Hepatocyte (in vitro differentiated cells): ENCODE results near the gene RALGAPB. TPM values are rescaled to one million over a fixed set of nuclear protein-coding genes. Genes with fewer than 3 reads are reported as not detected.
"Not testable (repeated sequence)": the region's sequence is repeated elsewhere in the genome, so short reads cannot be mapped to it uniquely, and the experiment has no call there.

Experiments used
- DNase-seq: peaks from one replicate; pipeline ENCODE4 v3.0.0-alpha.2; 2016; ENCODE audit warnings: low spot score
- H2AFZ ChIP-seq: fragments of 200-600 bp; sonication (generic); 2 replicates; pipeline ENCODE4 v1.6.0; 2016; ENCODE audit warnings: antibody characterized with exemption, mild to moderate bottlenecking
- H3K27ac ChIP-seq: fragments of 200-600 bp; sonication (generic); 2 replicates; pipeline ENCODE4 v1.5.1; 2016; ENCODE audit warnings: mild to moderate bottlenecking
- H3K27me3 ChIP-seq: fragments of 200-600 bp; sonication (generic); 2 replicates; pipeline ENCODE4 v1.6.1; 2016
- H3K36me3 ChIP-seq: fragments of 200-600 bp; sonication (generic); replicated peaks from 2 replicates; pipeline ENCODE4 v1.5.1; 2016; ENCODE audit warnings: low read depth; ENCODE audit not compliant: insufficient read depth
- H3K4me1 ChIP-seq: fragments of 200-600 bp; sonication (generic); 2 replicates; pipeline ENCODE4 v1.5.1; 2016; ENCODE audit warnings: mild to moderate bottlenecking, moderate library complexity; ENCODE audit not compliant: insufficient read depth
- H3K4me2 ChIP-seq: fragments of 200-600 bp; sonication (generic); 2 replicates; pipeline ENCODE4 v1.6.0; 2016
- H3K4me3 ChIP-seq: fragments of 200-600 bp; sonication (generic); 2 replicates; pipeline ENCODE4 v1.5.1; 2016; ENCODE audit warnings: mild to moderate bottlenecking
- H3K79me2 ChIP-seq: fragments of 200-600 bp; sonication (generic); 2 replicates; pipeline ENCODE4 v1.6.0; 2017; ENCODE audit warnings: mild to moderate bottlenecking
- H3K9me2 ChIP-seq: fragments of 200-600 bp; sonication (generic); replicated peaks from 2 replicates; pipeline ENCODE4 v1.6.0; 2017; ENCODE audit warnings: mild to moderate bottlenecking; ENCODE audit not compliant: insufficient read depth
- H3K9me3 ChIP-seq: fragments of 200-600 bp; sonication (generic); 2 replicates; pipeline ENCODE4 v1.5.1; 2016; ENCODE audit warnings: low read depth, mild to moderate bottlenecking
- H4K20me1 ChIP-seq: fragments of 200-600 bp; sonication (generic); 2 replicates; pipeline ENCODE4 v1.6.0; 2016; ENCODE audit warnings: mild to moderate bottlenecking; ENCODE audit not compliant: insufficient read depth, poor library complexity, severe bottlenecking
- EZH2 ChIP-seq: fragments of 200-600 bp; sonication (generic); IDR thresholded peaks from 2 replicates; pipeline ENCODE4 v1.6.1; 2016; ENCODE audit warnings: antibody characterized with exemption, mild to moderate bottlenecking, borderline replicate concordance
- EZH2phosphoT487 ChIP-seq: fragments of 200-600 bp; sonication (generic); IDR thresholded peaks from one replicate; pipeline ENCODE4 v1.6.1; 2018; ENCODE audit warnings: antibody characterized with exemption, mild to moderate bottlenecking, low read depth, moderate library complexity; ENCODE audit not compliant: unreplicated experiment, severe bottlenecking
- WGBS: methylation state at CpG from one replicate; pipeline ENCODE4 v1.1.6; 2016; ENCODE audit warnings: low lambda C conversion rate; ENCODE audit errors: missing lambda C conversion rate; 5-methylcytosine and 5-hydroxymethylcytosine counted together
- polyA plus RNA-seq: library from polyadenylated mRNA; unstranded; fragments of >200 nt; fragmentation: Nextera tagmentation; extraction: Ambion mirVana; gene quantifications from 2 replicates; pipeline ENCODE4 v1.2.1, GENCODE V29; 2016
- total RNA-seq: library from RNA; depleted of rRNA; stranded (reverse); fragments of >200 nt; gene quantifications from 2 replicates; pipeline ENCODE4 v1.2.3, GENCODE V29; 2014
- TF ChIP-seq, protein P1 (sequence below): fragments of 200-600 bp; sonication (generic); IDR thresholded peaks from 2 replicates; pipeline ENCODE4 v1.5.1; 2016; ENCODE audit warnings: antibody characterized with exemption, mild to moderate bottlenecking; ENCODE audit not compliant: poor library complexity

The RALGAPB gene
- total and polyA plus RNA-seq, 2 experiments from 2014 or later: 7.7 to 31.8 TPM

DNA sequence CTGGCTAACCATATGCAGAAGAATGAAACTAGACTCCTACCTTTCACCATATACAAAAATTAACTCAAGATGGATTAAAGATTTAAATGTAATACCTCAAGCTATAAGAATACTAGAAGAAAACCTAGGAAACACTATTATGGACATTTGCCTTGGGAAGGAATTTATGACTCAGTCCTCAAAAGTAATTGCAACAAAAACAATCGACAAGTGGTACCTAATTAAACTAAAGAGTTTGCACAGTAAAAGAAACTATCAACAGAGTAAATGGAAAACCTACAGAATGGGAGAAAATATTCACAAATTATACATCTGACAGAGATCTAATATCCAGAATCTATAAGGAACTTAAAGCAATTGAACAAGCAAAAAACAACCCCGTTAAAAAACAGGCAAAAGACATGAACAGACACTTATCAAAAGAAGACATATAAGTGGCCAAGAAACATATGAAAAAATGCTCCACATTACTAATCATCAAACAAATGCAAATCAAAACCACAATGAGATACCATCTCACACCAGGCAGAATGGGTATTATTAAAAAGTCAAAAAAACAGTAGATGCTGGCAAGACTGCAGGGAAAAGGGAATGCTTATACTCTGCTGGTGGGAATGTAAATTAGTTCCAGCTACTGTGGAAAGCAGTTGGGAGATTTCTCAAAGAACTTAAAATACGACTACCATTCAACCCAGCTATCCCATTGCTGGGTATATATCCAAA, 31.9 kb downstream of the RALGAPB start:
- H3K79me2 ChIP-seq: no peaks in the 10 kb centered on the region
- TF ChIP-seq EZH2phosphoT487 (no peak), EZH2 (no peak)
- TF ChIP-seq, protein P1, sequence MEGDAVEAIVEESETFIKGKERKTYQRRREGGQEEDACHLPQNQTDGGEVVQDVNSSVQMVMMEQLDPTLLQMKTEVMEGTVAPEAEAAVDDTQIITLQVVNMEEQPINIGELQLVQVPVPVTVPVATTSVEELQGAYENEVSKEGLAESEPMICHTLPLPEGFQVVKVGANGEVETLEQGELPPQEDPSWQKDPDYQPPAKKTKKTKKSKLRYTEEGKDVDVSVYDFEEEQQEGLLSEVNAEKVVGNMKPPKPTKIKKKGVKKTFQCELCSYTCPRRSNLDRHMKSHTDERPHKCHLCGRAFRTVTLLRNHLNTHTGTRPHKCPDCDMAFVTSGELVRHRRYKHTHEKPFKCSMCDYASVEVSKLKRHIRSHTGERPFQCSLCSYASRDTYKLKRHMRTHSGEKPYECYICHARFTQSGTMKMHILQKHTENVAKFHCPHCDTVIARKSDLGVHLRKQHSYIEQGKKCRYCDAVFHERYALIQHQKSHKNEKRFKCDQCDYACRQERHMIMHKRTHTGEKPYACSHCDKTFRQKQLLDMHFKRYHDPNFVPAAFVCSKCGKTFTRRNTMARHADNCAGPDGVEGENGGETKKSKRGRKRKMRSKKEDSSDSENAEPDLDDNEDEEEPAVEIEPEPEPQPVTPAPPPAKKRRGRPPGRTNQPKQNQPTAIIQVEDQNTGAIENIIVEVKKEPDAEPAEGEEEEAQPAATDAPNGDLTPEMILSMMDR: no peak
- no peak overlapping the region for H3K4me3 ChIP-seq
- no peaks in the 10 kb centered on the region for H3K9me3 ChIP-seq
- DNase-seq: no peak
- H3K27me3 ChIP-seq: no peaks in the 10 kb centered on the region
- H3K4me1 ChIP-seq: no peaks in the 10 kb centered on the region
- no peak overlapping the region for H2AFZ ChIP-seq
- H3K4me2 ChIP-seq: no peak overlapping the region
- H4K20me1 ChIP-seq: no peaks in the 10 kb centered on the region
- 91% methylated on average over 3 of the region's 3 CpGs for WGBS
- no peak overlapping the region for H3K27ac ChIP-seq
- H3K36me3 ChIP-seq: no peaks in the 10 kb centered on the region
- no peaks in the 10 kb centered on the region for H3K9me2 ChIP-seq

DNA sequence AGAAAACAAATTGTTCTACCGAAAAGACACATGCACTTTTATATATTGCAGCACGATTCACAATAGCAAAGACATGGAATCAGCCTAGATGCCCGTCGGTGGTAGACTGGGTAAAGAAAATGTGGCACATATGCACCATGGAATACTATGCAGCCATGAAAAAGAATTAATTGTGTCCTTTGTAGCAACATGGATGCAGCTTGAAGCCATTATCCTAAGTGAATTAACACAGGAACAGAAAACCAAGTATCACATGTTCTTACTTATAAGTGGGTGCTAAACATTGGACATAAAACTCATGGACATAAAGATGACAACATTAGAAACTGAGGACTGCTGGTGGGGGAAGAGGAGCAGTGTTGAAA, 32.4 kb downstream of the RALGAPB start:
- no peak for DNase-seq
- no peak overlapping the region for H3K27ac ChIP-seq
- 97% methylated on average over 4 of the region's 4 CpGs for WGBS

DNA sequence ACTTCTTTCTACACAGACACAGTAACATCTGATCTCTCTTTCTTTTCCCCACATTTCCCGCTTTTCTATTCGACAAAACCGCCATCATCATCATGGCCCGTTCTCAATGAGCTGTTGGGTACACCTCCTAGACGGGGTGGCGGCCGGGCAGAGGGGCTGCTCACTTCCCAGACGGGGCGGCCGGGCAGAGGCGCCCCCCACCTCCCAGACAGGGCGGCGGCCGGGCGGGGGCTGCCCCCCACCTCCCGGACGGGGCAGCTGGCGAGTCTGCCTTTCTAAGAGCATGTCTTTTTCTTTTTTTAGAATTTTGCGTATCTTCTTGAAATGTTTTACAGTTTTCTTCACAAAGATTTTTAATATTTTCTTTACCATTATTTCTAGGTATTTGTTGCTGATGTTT, 39.1 kb downstream of the RALGAPB start:
- not testable (repeated sequence) for DNase-seq, H3K79me2 ChIP-seq, H3K27ac ChIP-seq, H4K20me1 ChIP-seq, H3K4me2 ChIP-seq, H3K27me3 ChIP-seq, H3K9me3 ChIP-seq, H3K9me2 ChIP-seq, H3K36me3 ChIP-seq, H2AFZ ChIP-seq, H3K4me1 ChIP-seq, H3K4me3 ChIP-seq
- WGBS: 94% methylated on average over 19 of the region's 19 CpGs

More for the DNA sequence above, 32.4 kb downstream of the RALGAPB start:
- H3K4me1 ChIP-seq: no peaks in the 10 kb centered on the region
- no peaks in the 10 kb centered on the region for H3K9me3 ChIP-seq
- no peaks in the 10 kb centered on the region for H3K79me2 ChIP-seq
- no peaks in the 10 kb centered on the region for H3K9me2 ChIP-seq
- H3K36me3 ChIP-seq: no peaks in the 10 kb centered on the region
- H3K4me2 ChIP-seq: no peak overlapping the region
- TF ChIP-seq, protein P1: no peak
- TF ChIP-seq EZH2phosphoT487 (no peak), EZH2 (no peak)
- no peak overlapping the region for H3K4me3 ChIP-seq
- no peaks in the 10 kb centered on the region for H3K27me3 ChIP-seq
- H4K20me1 ChIP-seq: no peaks in the 10 kb centered on the region
- H2AFZ ChIP-seq: no peak overlapping the region

DNA sequence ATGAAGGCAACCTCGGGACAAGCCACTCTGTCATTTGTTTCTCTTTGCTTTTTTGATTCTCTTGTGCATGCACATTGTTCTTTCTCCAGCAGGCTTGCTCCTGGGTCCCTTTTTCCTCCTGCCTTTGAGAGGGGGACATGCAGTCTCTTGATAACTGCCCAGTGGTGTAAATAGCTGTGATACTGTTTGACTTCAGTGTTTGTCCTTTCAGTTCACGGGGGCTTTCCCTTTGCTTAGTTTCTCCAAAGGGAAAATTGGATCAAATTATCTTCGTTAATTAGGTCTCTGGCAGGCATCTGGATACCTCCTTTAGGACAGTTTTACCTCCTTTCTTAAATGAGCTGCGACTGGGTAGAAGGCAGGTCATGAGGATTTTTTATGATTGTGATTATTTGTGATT, 41.5 kb downstream of the RALGAPB start:
- no peaks in the 10 kb centered on the region for H4K20me1 ChIP-seq
- H3K4me2 ChIP-seq: no peak overlapping the region
- H3K9me2 ChIP-seq: no peaks in the 10 kb centered on the region
- H2AFZ ChIP-seq: no peak overlapping the region
- no peaks in the 10 kb centered on the region for H3K79me2 ChIP-seq
- no peak for DNase-seq
- H3K27ac ChIP-seq: no peak overlapping the region
- TF ChIP-seq, protein P1: no peak
- TF ChIP-seq EZH2phosphoT487: no peak
- TF ChIP-seq EZH2: no peak
- no peaks in the 10 kb centered on the region for H3K4me1 ChIP-seq
- no peaks in the 10 kb centered on the region for H3K36me3 ChIP-seq
- no peaks in the 10 kb centered on the region for H3K27me3 ChIP-seq
- H3K4me3 ChIP-seq: no peak overlapping the region
- no peaks in the 10 kb centered on the region for H3K9me3 ChIP-seq
- 84% methylated on average over 4 of the region's 4 CpGs for WGBS
